Limb (tissue), 2 donors: ENCODE data around the gene MED16.
"Not testable (repeated sequence)": the region's sequence is repeated elsewhere in the genome, so short reads cannot be mapped to it uniquely, and the experiment has no call there.

Experiments
- DNase-seq, 2 donors: peaks; one replicate each; pipeline ENCODE4 v3.0.0-alpha.2; 2016; ENCODE audit errors: extremely low spot score in 2 of 2

The MED16 gene

GRCh38 chr19:889662-890295 is 3.2 kb downstream of the MED16 start:
- DNase-seq: no peak

DNA sequence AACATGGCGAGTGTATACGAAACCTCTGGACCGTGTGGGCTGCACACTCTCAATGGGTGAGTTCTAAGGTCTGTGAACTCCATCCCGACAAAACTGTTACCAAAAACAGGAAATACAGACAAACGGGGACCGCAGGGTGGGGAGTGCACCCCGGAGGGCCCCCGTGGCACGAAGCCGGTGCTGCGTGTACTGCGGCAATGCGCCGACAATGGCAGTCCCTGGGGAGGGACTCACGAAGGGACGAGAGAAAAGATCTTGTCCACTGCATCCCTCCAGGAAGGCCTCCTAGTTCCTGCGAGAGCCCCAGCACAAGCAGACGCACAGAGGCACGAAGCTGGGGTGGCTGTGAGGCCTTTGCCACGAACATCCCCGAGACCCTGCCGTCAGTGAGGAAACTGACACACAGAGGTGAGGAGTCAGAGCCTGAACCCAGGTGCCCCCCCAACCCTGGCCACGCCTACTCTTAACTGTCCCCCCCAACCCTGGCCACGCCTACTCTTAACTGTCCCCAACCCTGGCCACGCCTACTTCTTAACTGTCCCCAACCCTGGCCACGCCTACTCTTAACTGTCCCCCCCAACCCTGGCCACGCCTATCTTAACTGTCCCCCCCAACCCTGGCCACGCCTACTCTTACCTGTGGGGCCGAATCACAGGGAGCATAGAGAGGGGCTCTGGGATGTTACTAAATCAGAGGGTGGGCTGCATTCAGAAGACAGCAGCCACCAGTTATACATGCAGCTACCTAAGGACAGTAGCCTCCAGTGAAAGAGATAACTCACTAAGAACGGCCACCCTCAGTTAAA is 4.2 kb downstream of the MED16 start:
- no peak for DNase-seq

DNA sequence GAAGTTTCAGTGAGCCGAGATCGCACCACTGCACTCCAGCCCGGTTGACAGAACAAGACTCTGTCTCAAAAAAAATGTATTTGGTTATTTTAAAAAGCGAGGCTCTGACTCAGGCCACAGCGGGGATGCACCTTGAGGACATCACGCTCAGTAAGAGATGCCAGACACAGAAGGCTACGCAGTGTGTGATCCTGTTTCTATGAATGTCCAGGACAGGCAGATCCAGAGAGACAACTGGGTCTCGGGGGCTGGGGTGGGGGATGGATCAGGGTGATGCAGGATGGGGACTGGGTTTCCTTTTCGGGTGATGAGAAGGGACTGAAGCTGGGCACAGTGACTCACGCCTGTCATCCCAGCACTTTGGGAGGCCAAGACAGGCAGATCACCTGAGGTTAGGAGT is 5.4 kb downstream of the MED16 start:
- no peak for DNase-seq

GRCh38 chr19:887072-887471 is 5.9 kb downstream of the MED16 start:
- no peak for DNase-seq

GRCh38 chr19:885536-886224 is 7.3 kb downstream of the MED16 start:
- DNase-seq: no peak

GRCh38 chr19:884420-885211 is 8.4 kb downstream of the MED16 start:
- no peak for DNase-seq

GRCh38 chr19:883661-884211 is 9.3 kb downstream of the MED16 start:
- DNase-seq: no peak

GRCh38 chr19:882871-883497 is 10.0 kb downstream of the MED16 start:
- no peak for DNase-seq

DNA sequence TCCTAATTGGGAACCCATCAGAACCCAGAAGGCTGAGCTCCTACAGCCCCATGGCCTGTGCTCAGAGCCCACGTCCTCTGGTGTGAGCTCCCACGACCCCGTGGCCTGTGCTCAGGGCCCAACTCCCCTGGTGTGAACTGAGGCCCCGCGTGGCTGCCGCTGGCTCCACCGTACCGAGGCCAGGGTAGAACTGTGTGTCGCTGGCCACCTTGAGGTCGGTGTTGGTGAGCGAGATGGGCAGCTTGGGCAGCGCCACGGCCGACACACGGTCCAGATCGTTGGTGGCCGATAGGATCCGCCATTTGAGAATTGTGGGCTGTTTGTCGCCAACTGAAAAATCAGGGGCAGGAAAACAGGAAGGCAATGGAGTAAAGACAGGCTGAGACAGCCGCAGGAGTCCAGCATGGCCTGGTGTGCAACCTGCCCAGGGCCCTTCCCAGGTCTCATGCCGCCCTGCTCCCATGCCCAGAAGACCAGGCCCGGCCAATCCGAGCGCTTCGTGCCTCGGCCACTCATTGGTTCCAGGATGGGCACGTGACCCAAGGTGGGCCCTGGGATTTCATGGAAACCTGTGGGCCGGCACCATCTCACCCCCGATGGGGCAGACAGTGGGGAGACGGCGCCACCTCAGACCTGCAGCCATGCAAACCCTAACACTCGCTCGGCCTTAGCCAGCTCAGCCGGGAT is 11.5 kb downstream of the MED16 start:
- no peak for DNase-seq

DNA sequence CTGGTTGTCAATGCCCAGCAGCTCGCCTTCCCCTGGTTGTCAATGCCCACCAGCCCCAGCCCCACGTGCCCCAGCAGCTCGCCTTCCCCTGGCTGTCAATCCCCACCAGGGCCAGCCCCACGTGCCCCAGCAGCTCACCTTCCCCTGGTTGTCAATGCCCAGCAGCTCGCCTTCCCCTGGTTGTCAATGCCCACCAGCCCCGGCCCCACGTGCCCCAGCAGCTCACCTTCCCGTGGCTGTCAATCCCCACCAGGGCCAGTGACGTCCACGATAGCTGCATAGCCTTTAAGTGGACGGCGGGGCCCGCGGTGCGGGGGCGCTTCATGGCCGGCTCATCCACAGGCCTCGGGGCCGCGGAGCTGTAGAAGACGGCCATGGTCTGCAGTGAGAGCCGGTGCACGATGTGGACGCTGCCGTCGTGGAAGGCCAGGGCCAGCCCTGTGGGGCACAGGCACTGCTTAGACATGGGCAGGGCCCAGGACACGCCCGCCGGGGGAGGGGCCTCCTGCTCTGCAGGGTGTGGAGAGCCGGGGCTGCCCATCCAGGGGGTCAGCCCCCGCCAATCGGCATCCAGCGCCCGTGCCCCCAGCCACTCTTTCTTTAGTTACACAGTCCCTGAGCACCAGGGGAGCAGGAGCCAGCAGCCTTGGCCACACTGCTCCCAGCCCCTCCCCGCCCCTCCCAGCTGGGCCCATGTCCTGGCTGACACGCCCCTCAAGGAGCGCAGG is 13.1 kb downstream of the MED16 start:
- no peak for DNase-seq

DNA sequence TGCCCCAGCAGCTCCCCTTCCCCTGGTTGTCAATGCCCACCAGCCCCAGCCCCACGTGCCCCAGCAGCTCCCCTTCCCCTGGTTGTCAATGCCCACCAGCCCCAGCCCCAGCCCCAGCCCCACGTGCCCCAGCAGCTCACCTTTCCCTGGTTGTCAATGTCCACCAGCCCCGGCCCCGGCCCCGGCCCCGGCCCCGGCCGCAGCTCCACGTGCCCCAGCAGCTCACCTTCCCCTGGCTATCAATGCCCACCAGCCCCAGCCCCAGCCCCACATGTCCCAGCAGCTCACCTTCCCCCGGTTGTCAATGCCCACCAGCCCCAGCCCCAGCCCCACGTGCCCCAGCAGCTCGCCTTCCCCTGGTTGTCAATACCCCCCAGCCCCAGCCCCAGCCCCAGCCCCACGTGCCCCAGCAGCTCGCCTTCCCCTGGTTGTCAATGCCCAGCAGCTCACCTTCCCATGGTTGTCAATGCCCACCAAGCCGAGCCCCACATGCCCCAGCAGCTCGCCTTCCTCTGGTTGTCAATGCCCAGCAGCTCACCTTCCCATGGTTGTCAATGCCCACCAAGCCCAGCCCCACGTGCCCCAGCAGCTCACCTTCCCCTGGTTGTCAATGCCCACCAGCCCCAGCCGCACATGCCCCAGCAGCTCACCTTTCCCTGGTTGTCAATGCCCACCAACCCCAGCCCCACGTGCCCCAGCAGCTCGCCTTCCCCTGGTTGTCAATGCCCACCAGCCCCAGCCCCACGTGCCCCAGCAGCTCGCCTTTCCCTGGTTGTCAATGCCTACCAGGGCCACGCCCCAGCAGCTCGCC is 14.0 kb downstream of the MED16 start:
- DNase-seq: not testable (repeated sequence)

DNA sequence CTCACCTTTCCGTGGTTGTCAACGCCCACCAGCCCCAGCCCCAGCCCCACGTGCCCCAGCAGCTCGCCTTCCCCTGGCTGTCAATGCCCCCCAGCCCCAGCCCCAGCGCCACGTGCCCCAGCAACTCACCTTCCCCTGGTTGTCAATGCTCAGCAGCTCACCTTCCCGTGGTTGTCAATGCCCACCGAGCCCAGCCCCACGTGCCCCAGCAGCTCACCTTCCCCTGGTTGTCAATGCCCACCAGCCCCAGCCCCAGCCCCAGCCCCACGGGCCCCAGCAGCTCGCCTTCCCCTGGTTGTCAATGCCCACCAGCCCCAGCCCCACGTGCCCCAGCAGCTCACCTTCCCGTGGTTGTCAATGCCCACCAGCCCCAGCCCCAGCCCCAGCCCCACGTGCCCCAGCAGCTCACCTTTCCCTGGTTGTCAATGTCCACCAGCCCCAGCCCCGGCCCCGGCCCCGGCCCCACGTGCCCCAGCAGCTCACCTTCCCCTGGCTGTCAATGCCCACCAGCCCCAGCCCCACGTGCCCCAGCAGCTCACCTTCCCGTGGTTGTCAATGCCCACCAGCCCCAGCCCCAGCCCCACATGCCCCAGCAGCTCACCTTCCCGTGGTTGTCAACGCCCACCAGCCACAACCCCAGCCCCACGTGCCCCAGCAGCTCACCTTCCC is 14.9 kb downstream of the MED16 start:
- DNase-seq: not testable (repeated sequence)

- no peak for DNase-seq
Observed at GRCh38 chr19:876780-877314, 16.1 kb downstream of the MED16 start.

GRCh38 chr19:876089-876488 is 16.9 kb downstream of the MED16 start:
- no peak for DNase-seq

GRCh38 chr19:875265-875879 is 17.6 kb downstream of the MED16 start:
- no peak for DNase-seq

GRCh38 chr19:873561-874041 is 19.4 kb downstream of the MED16 start:
- DNase-seq: no peak

DNA sequence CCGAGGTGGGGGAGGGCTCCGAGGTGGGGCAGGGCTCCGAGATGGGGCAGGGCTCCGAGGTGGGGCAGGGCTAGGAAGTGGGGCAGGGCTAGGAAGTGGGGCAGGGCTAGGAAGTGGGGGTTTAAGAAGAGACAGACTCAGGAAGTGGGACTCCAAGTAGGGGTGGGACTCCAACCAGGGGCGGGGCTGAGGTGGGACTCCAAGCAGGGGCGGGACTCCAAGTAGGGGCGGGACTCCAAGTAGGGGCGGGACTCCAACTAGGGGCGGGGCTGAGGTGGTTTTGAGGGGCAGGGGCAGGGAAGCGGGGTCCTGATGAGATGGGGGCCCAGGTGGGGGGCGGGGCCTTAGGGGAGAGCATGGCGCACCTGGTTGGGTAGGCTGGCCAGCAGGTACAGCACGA is 19.9 kb downstream of the MED16 start:
- DNase-seq: no peak
